Measurements from ENCODE around the gene HBP1.
"Not testable (repeated sequence)": the region's sequence is repeated elsewhere in the genome, so short reads cannot be mapped to it uniquely, and the experiment has no call there.

Gene HBP1

DNA sequence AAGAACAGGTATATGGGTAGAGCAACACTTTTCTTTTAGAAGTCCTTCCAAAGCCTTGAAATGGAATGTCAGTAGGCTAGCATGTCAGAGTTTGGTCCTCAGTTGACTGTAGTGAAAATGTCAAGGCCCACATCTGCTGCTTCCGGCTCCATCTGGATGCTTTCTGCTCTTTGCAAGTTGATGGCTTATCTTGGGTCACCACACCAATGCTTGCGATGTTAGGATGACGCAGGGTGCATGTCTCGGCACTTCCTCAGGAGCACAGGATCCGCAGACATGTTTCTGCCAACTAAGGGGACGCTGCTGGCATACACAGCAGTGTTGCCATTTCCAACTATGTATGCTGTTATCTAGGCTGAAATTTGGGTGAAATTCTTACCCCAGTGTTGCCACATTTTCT, 14.0 kb upstream of the HBP1 start:
- DNase-seq (ENCODE audit: low spot score) = no peak

- not testable (repeated sequence) for DNase-seq (ENCODE audit: low spot score)
Observed at GRCh38 chr7:107155726-107156125, 13.1 kb upstream of the HBP1 start.

DNA sequence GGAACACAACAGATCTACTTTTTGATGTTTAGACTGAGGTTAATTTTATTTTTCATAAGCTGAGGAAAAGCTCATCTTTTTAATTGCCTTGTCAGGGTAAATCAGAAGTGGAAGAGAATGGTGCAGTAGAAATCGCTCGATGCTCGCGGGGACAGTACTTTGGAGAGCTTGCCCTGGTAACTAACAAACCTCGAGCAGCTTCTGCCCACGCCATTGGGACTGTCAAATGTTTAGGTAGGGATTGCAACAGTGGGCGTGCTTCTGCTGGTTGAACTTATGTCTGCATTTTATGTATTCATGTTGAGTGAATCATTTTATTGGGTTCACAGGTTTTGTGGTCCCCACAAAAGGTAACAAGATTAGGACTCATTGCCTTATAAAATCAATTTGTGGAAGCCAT, 11.7 kb upstream of the HBP1 start:
- no peak for DNase-seq (ENCODE audit: low spot score)

DNA sequence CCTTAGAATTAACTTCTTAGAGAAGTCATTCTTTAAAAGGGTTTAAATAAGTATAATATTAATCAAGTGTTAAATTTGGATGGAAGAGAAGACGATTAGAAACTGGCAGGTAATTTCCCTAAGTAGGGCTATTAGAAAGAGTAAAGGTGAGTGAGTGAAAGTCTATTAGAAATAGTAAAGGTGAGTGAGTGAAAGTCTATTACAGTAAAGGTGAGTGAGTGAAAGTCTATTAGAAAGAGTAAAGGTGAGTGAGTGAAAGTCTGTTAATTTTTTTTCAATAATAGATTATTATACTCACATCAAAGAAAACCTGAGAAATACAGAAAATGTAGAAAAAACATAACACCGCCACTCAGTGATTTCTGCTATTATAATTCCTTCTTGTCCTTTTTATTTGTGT, 10.8 kb upstream of the HBP1 start:
- DNase-seq (ENCODE audit: low spot score) = no peak

DNA sequence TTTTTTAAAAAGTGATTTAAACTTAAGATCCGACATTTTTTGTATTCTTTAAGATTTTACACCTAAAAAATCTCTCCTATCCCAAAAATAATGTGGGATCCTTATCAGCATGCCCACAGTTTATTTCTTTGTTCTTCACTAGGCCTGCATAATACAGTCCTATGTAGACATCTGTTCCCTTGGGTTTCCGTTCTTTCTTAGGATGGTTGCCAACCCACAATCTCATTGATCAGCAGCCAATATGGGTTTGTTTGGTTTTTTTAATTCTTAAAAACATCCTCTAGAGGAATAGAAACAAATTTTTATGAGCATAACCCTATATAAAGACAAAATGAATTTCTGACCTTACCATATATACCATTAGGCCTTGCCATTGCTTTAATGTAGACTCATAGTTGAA, 8.4 kb upstream of the HBP1 start:
- DNase-seq (ENCODE audit: low spot score) = no peak

DNA sequence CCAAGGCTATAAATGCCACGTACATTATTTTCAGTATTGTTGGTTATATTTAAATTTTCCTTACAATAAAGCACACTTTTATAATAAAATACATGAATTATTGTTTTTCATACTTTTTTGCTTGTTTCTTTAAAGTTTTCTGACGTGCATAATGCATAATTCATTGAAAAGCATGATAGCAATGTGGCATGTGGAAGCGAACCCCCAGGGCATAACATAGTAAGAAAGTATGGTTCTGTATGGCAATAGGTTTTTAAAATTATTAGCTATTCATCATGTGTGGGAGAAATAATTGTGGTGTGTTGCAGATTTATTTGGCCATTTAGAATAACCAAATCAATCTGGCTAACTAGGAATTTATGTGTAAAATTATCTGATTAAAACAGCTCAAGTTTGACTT, 7.4 kb upstream of the HBP1 start:
- DNase-seq (ENCODE audit: low spot score) = no peak

DNA sequence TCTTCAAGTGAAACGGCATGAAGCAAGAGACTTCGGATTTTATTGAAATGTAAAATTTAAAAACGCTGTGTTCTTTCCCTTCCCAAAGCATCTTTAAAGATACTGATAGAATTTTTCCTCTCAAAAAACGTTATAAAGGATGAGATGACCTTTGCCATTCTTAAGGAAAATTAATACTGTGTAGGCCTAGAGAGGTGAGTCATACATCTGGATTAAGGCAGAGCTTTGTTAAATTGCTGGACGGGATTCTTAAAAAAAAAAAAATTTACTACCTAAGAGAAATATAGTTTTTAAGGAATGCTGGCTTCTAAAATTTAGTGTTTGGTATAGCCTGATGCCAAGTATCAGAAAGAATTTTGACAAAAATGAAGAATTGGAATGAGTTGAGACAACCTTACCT, 6.3 kb upstream of the HBP1 start:
- no peak for DNase-seq (ENCODE audit: low spot score)

GRCh38 chr7:107164092-107164491, 4.7 kb upstream of the HBP1 start:
- DNase-seq (ENCODE audit: low spot score) = no peak

GRCh38 chr7:107165341-107165740, 3.5 kb upstream of the HBP1 start:
- no peak for DNase-seq (ENCODE audit: low spot score)

GRCh38 chr7:107166736-107167426, 1.9 kb upstream of the HBP1 start:
- DNase-seq (ENCODE audit: low spot score) = no peak

GRCh38 chr7:107167483-107168232, 1.1 kb upstream of the HBP1 start:
- DNase-seq (ENCODE audit: low spot score) = peak; percentile 47

GRCh38 chr7:107169120-107170050, 582 bp downstream of the HBP1 start:
- peak; percentile 93 for DNase-seq (ENCODE audit: low spot score)

DNA sequence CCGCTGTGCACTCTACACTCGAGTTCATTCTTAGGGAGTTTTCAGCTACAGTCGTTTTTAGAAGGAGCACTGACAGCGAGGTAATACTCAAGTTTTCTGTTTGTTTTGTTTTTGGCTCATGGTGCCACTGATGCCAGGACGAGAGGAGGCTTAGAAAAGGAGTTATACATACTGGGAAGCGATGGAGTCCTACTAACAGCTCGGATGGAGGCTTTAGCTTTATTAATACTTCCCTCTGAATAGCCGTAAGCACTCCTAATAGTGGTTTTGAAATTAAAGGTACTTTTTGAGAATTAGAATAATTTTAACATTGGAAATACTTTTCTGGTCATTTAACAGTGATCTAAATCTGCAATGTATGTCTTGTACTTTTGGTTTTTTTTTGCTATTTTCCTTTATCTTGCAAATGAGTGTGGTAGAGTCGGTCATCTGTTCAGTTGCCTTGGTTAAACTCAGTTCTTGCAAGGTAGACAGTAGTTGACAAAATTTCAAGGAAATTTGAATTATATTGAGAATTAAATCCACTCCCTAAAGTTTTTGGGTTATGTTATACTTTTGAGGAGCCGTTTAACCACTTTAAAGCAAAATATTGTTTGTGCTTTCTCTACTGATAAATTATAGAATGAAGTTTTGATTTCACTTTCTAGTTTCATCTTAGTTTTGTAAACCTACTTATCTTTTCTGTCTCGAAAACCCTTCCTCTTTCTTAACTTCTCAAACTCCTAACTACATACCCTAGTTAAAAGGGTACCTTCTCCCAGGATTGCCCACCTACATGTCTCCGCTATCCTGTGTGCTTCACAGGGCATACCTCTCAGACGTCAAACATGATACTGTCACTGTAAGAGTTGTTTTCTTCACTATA, 1.5 kb downstream of the HBP1 start:
- no peak for DNase-seq (ENCODE audit: low spot score)

DNA sequence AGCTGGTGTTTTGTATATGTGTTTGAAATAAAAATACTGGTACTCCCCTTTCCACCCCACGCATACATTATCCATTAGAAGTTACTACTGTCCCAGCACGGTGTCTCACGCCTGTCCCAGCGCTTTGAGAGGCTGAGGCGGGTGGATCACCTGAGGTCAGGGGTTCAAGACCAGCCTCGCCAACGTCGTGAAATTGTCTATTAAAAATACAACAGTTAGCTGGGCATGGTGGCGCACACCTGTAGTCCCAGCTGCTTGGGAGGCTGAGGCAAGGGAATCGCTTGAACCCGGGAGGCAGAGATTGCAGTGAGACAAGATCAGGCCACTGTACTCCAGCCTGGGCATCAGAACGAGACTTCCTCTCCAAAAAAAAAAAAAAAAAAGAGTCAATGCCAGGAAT, 2.7 kb downstream of the HBP1 start:
- DNase-seq (ENCODE audit: low spot score) = no peak

DNA sequence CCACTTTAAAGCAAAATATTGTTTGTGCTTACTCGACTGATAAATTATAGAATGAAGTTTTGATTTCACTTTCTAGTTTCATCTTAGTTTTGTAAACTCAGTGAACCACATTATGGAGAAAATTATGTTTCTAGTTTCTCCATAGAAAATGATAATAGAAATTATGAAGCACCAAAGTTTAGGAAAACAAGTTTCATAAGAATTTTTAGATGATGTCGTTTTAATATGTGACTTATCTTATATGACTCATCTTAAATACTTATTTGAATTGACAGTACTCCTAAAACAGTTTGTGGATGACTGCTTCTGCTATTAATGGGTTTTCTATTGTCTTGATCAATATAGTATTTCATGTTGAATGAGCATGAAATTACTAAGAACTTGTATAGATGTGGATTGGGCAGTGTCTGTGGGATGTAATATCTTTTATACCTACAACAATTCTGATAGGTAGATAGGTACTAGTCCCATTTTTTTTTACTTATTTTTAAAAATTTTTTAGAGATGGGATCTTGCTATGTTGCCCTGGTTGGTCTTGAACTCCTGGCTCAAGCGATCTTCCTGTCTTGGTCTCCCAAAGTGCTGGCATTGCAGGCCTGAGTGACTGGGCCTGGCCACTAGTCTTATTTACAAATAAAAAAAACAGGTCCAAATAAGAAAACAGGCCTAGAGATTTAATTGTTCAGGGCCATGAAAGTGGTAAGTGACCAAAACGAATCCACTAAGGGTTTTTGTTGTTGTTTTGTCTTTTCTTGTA, 3.7 kb downstream of the HBP1 start:
- no peak for DNase-seq (ENCODE audit: low spot score)

DNA sequence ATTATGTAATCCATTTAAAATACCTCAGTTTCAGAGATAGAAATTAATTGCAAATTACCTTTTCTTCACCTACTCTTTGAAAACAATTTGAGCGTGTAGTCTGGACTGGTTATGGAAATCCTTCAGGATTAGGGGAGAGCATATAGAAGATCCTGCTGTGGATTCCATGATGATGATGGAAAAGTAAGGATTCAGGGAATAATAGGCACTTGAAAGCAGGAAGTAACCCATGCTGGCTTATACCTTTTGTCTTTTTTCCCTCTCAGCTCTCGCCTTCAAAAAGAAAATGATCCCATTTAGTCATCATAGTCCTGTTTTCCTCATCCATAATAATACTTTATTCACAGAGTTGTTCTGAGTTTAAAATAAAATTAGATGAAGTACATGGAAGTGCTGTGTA, 4.4 kb downstream of the HBP1 start:
- no peak for DNase-seq (ENCODE audit: low spot score)

- no peak for DNase-seq (ENCODE audit: low spot score)
Observed at GRCh38 chr7:107173691-107174406, 5.0 kb downstream of the HBP1 start.

GRCh38 chr7:107179326-107180164, 10.7 kb downstream of the HBP1 start:
- DNase-seq (ENCODE audit: low spot score) = no peak

DNA sequence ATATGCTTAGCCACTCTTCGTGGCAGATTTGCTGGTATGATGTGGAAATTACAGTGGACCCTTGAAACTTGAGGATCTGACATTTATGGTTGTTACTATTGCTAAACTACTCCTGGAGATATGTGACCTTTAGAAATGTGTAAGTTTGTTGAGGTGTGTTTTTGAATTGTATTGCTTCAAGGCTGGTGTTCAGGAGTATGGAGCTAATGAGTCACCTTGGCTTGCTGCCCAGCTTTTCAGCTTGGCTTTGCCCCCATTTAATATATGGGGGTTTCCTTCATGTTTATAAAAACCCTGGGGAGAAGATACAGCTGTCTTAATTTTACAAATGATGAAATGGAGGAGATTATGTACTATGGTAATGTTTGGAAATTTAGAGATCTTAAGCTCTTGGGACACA, 11.6 kb downstream of the HBP1 start:
- no peak for DNase-seq (ENCODE audit: low spot score)

All from AG08396 (cell line).